K562 (cell line): ENCODE measurements around the gene ERAS. TPM values are rescaled to one million over a fixed set of nuclear protein-coding genes. Genes with fewer than 3 reads are reported as not detected.

Experiments
- CHAMP1 ChIP-seq: fragments of 450-650 bp; IDR thresholded peaks from 2 replicates; pipeline ENCODE4 v1.6.1; 2016; ENCODE audit warnings: mild to moderate bottlenecking
- CHD4 ChIP-seq: fragments of 200-600 bp; sonication (generic); IDR thresholded peaks from 3 replicates; pipeline ENCODE4 v1.6.1; 2012; ENCODE audit warnings: low read depth, mild to moderate bottlenecking, mixed read lengths, low read length, inconsistent platforms; ENCODE audit not compliant: insufficient read depth, insufficient replicate concordance, poor library complexity, severe bottlenecking
- GABPA ChIP-seq: fragments of 200-800 bp; sonication (Bioruptor generic); conservative IDR thresholded peaks from 2 replicates; pipeline ENCODE4 v1.6.1; 2016; ENCODE audit warnings: low read depth, missing genetic modification characterization, missing compliant biosample characterization
- HMG20A ChIP-seq: fragments of 450-650 bp; formaldehyde crosslinking; conservative IDR thresholded peaks from 2 replicates; pipeline ENCODE4 v1.4.0; 2020; ENCODE audit warnings: mild to moderate bottlenecking, mixed read lengths
- NELFE ChIP-seq: IDR thresholded peaks from 2 replicates; pipeline ENCODE4 v1.6.1; 2011; ENCODE audit warnings: mild to moderate bottlenecking; ENCODE audit not compliant: insufficient read depth, insufficient read length
- SP1 ChIP-seq: sonication (generic); formaldehyde crosslinking; IDR thresholded peaks from 2 replicates; pipeline ENCODE4 v1.8.1; 2022; ENCODE audit warnings: mild to moderate bottlenecking, missing genetic modification reagents
- ZBTB40 ChIP-seq, 2 experiments: fragments of 450-650 bp in 1 of 2; sonication (generic) in 1 of 2; formaldehyde crosslinking in 1 of 2; IDR thresholded peaks; 2 replicates each; pipeline versions ENCODE4 v1.7.1 to v1.9.0; 2016 to 2022; ENCODE audit warnings: inconsistent platforms in 1 of 2, mild to moderate bottlenecking in 1 of 2, missing genetic modification reagents in 1 of 2
- ZNF143 ChIP-seq: sonication (generic); formaldehyde crosslinking; IDR thresholded peaks from 2 replicates; pipeline ENCODE4 v1.9.0; 2022; ENCODE audit warnings: mild to moderate bottlenecking, missing genetic modification reagents
- ZNF3 ChIP-seq: fragments of 250-450 bp; sonication (Bioruptor Pico); IDR thresholded peaks from 2 replicates; pipeline ENCODE4 v1.5.0; 2021; ENCODE audit warnings: mild to moderate bottlenecking, moderate library complexity
- ZNF592 ChIP-seq: fragments of 450-650 bp; IDR thresholded peaks from 2 replicates; pipeline ENCODE4 v1.6.1; 2017; ENCODE audit warnings: antibody characterized with exemption, mild to moderate bottlenecking
- polyA plus RNA-seq, 8 experiments: library from polyadenylated mRNA; depleted of rRNA in 4 of 8; stranded (reverse) in 5 of 8; unstranded in 3 of 8; fragments of >200 nt; fragmentation: Nextera tagmentation in 2 of 8; fragmentation: Illumina TruSeq in 1 of 8; extraction: Ambion mirVana in 2 of 8; extraction: Trizol in 1 of 8; gene quantifications; 2 replicates each; pipeline versions ENCODE4 v1.2.1 to v1.2.3, GENCODE V29; 2011 to 2014; ENCODE audit warnings: inconsistent platforms in 1 of 8, missing spikeins in 1 of 8
- total RNA-seq, 7 experiments: library from RNA; depleted of rRNA in 6 of 7; stranded (reverse); fragments of >200 nt in 6 of 7; fragmentation: Illumina TruSeq in 2 of 7; extraction: Trizol in 2 of 7; gene quantifications; 2 replicates each; pipeline versions ENCODE4 v1.2.1 to v1.2.3, GENCODE V29; 2011 to 2021; ENCODE audit warnings: low replicate concordance in 1 of 7

Gene ERAS
- total and polyA plus RNA-seq, 9 of the 15 experiments (the other 6 are each of a cell fraction or from before 2014, with no cell fraction given) = 0.07 to 0.12 TPM; not detected in 7

- TF ChIP-seq ZNF3 (CRISPR knock-in tag) (no peak), ZNF592 (no peak), HMG20A (CRISPR knock-in tag) (no peak), GABPA (tag) (no peak), CHD4 (peak; percentile 96), ZBTB40 (IDR thresholded peaks at IDR 0.05) (no peak), ZBTB40 (CRISPR knock-in tag; IDR thresholded peaks at IDR 0.05) (no peak), SP1 (peak; percentile 50; the same call in 1 of the 2 replicates), NELFE (no peak), CHAMP1 (no peak), ZNF143 (CRISPR knock-in tag) (no peak)
Measured at GRCh38 chrX:48785540-48786214, 40.6 kb upstream of the ERAS start (continued).
